Prostate gland (tissue), 2 donors: Measurements from ENCODE around the gene USP25.

Source experiments
- CTCF ChIP-seq, 4 experiments: fragments of 200-600 bp in 2 of 4; fragments of 450-650 bp in 2 of 4; sonication (generic) in 2 of 4; IDR thresholded peaks; 1 replicate in 3 of 4; 2 replicates in 1 of 4; pipeline ENCODE4 v1.5.1; 2016 to 2019; ENCODE audit warnings: antibody characterized with exemption in 4 of 4, mild to moderate bottlenecking in 2 of 4, moderate library complexity in 2 of 4
- POLR2A ChIP-seq: fragments of 450-650 bp; IDR thresholded peaks from one replicate; pipeline ENCODE4 v1.6.1; 2016; ENCODE audit warnings: antibody characterized with exemption, mild to moderate bottlenecking

GRCh38 chr21:15928196-15928595 lies 198.4 kb downstream of the USP25 start:
- TF ChIP-seq CTCF (IDR thresholded peaks at IDR 0.05) (no peak), POLR2A (no peak)
